Measurements from ENCODE around the gene EFEMP2.

EFEMP2 gene

GRCh38 chr11:65884716-65885092, 12.1 kb upstream of the EFEMP2 start:
- peak; percentile 66 for DNase-seq

DNA sequence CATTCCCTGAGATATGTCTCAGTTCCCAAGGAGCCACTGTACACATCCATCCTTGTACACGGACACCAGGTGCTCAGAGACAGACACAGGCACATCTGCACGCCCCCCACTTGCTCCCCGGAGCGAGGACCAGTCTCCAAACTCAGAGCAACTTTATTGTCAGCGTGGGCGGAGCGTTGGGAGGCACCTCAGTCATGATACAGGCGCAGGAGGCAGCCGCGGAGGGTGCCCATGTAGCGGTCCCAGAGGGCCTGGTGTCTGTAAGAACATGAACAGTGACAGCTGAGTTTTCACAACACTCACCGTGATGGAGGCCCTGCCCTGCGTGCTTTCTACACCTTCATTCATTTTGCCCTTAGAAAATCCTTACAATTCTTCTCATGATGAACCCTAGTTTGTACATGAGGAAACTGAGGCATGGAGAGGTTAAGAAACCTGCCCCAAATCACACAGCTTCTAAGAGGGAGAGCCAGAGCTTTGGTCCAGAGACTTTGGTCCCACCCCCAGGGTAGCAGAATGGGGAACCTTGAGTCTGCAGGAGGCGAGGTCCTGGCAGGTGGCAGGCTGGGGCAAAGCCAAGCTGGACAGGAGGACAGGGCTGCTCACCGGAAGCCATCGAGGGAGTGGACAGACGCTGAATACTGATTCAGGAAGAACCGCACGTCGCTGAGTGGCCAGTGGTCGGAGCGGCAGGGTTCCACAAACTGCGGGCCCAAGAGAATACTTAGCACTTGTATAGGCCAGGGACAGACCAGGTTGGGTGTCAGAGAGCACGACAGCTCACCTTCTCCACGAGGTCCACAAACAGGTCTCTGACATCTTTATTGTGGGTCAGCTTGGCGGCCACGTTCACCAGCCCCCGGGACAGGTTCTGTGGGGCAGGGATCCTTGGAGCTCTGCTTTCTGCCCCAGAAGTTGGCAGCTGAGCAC, 11.5 kb upstream of the EFEMP2 start:
- DNase-seq: no peak

DNA sequence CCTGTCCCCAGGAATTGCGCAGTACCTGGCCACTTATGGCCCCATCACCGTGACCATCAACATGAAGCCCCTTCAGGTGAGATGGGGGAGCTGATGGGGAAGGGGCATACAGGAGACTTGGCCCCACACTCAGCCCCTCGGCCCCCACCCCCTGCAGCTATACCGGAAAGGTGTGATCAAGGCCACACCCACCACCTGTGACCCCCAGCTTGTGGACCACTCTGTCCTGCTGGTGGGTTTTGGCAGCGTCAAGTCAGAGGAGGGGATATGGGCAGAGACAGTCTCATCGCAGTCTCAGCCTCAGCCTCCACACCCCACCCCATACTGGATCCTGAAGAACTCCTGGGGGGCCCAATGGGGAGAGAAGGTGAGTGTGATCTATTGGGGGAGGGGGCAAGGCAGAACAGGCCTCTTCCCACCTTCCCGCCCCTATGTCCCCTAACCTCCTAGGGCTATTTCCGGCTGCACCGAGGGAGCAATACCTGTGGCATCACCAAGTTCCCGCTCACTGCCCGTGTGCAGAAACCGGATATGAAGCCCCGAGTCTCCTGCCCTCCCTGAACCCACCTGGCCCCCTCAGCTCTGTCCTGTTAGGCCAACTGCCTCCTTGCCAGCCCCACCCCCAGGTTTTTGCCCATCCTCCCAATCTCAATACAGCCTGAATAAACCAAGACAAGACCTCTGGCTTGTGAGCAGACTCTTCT, 10.6 kb upstream of the EFEMP2 start:
- no peak for DNase-seq

- DNase-seq: no peak
Measured at GRCh38 chr11:65882120-65883057, 9.8 kb upstream of the EFEMP2 start.

DNA sequence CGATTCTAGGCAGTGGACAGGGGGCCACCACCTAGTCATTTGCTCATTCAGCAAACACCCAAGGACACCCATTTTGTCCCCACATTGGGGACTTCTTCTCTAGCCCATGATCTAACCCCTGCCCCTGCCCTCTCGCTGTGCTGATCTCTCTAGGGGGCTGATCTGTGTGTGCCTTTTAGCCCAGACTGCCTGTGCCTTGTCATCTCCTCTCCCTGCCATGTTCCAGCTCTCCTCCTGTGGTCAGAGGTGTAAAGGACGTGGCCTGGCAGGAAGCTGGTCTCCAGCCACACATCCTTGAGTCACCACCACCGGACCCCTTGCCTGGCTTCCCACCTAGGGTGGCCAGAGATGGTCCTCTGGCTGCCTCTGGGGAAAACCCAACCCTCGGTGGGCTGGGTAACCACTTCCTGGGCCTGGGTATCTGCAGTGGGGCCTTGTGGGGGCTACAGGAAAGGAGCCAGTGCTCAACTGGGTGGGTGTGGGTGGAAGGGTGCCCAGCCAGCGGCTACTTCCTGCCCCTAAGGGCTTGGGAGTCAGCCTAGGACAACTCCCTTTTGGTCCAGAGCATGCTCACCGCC, 8.3 kb upstream of the EFEMP2 start:
- DNase-seq: no peak

- DNase-seq: no peak
Measured at GRCh38 chr11:65880027-65880426, 7.4 kb upstream of the EFEMP2 start.

DNA sequence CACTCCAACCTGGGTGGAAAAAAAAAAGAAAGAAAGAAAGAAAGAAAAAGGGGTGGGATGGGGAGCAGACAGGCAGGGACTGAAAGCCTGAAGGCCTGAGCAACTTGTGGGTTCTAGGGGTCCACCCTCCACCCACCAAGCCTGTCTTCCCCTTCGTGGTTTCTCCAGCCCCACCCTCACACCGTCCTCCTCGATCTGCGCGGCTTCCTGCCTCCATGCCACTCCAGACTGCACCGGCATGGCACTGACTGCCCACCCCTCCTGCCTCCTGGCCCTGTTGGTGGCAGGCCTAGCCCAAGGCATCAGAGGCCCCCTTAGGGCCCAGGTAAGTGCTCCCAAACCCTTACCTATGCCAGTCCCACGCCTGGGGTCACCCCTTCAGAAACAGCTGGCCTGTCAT, 7.0 kb upstream of the EFEMP2 start, which contains the start of gene CTSW:
TSS of gene CTSW (plus strand) at position 221 of the 400 bp plus-strand sequence. CDS start at position 239, 18 bp downstream.
- no peak for DNase-seq

DNA sequence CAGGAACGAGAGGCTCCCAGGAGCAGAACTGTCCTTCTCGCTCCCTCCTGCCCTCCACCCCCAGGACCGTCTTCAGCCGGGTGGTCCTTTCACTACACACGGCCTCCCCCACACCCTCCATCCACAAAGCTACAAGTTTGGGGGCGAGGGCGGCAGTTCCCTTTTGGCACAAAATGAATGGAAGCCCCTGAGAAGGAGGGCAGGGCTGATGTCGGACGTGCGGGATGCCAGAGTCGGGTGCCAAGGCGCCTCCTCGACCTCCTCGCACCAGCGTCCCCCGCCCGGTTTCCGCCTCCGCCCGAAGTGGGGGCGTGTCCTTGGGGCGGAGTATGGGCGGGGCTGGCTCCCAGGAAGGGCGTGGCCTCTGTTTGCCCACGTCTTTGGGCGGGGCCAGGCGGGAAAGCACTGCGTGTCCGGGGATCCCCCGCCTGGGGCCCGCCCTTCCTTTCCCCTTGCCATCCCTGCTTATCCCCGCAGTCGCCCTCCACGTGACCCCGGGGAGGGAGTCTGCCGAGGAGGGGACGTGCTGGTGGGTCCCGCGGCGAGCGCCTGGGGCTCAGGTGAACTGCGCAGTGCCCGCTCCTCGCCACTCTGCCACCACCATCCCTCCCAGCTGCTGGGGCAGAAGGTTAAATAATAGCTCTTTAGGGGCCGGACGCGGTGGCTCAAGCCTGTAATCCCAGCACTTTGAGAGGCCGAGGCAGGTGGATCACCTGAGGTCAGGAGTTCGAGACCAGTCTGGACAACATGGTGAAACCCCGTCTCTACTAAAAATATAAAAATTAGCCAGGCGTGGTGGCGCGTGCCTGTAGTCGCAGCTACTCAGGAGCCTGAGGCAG, 937 bp upstream of the EFEMP2 start:
- peak; percentile 92 for DNase-seq

GRCh38 chr11:65871811-65872548, 620 bp downstream of the EFEMP2 start:
- no peak for DNase-seq

DNA sequence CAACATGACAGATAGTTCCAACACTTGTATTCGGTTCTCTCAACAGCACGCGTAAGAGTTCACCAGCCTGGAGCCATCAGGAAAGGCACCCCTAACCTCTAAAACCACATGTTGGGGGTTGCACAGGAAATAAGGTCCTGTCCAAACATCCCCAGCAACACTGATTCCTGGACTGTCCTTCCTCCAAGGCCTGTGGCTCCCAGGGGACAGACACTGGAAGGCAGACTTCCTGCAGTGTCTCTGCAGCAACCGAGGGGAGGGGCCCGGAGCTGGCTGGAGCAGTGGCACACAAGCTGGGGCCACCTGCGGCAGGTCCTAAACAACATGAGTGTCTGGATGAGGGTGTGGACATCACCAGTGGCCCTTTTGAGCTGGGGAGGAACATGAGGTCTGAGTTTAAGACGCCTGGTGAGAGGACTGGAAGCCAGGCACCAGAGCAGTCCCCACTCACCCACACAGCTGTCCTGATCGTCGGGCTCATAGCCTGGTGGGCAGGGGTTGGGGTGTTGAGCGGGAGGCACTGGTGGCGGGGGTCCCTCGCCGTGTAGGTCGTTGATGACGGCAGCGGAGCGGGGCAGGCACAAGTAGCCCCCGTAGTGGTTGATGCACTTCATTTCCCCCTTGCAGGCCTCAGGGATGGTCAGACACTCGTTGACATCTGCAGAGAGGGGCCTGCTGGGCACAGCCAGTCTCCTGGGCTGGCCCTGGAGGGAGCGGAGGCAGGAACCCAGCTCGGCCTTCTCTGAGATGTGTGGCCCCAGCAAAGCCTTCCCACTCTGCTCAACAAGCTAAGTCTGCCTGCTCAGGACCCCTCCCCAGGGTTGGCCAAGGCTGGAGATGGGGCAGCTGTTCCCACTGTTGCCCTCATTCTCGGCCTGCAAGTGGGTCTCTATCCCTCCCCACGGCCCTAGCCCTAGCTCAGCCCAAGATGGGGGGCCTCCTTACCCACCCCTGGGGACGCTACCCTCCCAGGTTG, 1.6 kb downstream of the EFEMP2 start:
- no peak for DNase-seq

GRCh38 chr11:65870307-65870658, 2.3 kb downstream of the EFEMP2 start:
- DNase-seq: no peak

- DNase-seq: no peak
Measured at GRCh38 chr11:65869643-65870306, 2.8 kb downstream of the EFEMP2 start.

DNA sequence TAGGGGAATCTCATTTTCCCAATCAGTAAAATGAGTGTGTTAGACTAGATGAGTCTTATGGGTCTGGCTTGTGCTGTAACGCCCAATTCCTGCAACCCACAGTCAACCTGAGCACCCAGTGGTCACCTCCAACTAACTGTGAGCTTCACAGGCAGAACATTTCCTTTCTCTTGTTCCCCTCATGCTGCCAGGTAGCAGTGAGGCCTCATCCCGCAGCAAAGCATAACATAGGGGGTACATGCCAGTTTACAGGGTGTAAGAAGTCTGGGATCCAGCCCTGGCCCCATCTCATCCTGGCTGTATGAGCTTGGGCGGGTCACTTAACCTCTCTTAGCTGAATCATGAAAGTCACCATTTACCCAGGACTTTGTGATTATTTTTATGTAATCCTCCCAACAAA, 3.7 kb downstream of the EFEMP2 start:
- no peak for DNase-seq

GRCh38 chr11:65868076-65868667, 4.4 kb downstream of the EFEMP2 start:
- no peak for DNase-seq

DNA sequence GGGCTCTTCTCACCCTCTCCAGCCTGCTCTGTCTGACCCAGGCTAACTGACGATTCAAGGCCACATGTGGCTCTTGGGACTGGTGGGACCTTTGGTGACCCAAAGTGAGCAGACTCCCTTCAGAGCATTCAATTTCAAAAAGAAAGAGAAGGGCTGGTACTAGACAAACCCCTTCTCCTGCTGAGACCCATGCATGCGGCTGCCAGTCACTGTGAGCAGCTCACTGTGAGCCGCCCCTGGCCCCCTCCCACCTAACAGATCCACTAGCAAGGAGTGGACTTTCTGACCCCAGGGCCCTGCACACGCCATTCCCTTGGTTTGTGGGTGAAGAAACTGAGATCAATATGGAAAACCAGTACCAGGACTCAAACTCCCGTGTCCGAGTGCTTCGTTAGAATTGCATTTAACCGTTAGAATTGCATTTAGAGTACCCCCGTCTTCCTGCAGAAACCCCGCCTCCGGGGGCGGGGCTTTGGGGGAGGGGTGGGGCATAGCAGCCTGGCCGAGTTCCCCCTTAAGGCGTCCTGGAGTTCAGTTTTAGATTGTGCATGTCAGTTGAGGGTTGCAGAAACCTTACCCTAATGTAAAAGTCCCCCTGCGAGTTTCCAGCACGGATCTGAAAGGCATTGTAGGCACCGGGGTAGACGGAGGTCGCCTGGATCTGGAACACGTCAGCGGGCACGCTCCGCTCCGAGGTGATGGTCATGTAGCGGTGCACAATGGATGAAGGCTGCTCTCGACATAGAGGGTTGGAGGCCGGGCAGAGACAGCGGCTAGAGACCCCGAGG, 5.1 kb downstream of the EFEMP2 start:
- DNase-seq: no peak

GRCh38 chr11:65866509-65867283, 5.9 kb downstream of the EFEMP2 start:
- no peak for DNase-seq

GRCh38 chr11:65865550-65866172, 6.9 kb downstream of the EFEMP2 start:
- no peak for DNase-seq

Measured in fibroblast of upper back skin (primary cell).